GM18498 (cell line): ENCODE data around the gene PHC1.
"Not testable (repeated sequence)": the region's sequence is repeated elsewhere in the genome, so short reads cannot be mapped to it uniquely, and the experiment has no call there.

Source experiments
- ATAC-seq: cut with Tn5 transposase; IDR thresholded peaks from one replicate; pipeline ENCODE4 v1.9.1; 2021; ENCODE audit warnings: mild to moderate bottlenecking, moderate library complexity; ENCODE audit not compliant: unreplicated experiment

Gene PHC1

DNA sequence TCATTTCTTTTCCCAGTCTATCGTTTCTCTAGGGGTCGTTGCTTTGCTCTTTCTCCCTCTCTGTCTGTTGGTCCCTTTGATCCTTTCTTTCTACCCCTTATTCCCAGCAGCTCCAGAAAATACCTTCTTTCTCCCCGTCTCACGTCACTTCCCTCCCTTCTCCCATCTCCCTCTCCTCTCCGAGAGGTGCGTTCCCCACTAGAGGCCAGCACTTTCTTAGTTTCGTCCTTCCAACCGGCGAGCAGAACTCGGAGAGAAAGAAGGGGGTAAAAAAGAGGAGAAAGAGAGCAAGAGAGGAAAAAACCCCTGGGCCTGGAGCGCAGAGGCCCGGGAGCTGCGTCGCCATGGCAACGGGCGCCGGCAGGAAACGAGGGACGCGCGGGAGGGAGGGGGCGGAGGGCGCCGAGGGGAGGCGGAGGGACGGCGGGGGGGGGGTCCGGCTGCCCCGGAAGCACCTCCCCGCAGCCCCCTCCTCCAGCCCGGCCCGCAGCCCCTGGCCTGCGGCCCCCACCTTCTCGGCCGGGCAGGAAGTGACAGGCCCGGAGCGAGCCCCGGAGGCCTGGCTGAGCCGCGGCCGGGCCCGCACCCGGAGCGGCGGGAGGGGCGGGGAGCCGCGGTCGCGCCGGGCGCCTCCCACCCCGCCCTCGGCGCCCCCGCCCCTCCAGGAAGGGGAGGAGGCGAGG is at the start of gene PHC1:
Gene PHC1, plus strand, starts transcription at position 477 of the 683 bp plus-strand sequence. CDS start 3,169 bp downstream, outside the sequence.
- ATAC-seq, result peak; percentile 78

DNA sequence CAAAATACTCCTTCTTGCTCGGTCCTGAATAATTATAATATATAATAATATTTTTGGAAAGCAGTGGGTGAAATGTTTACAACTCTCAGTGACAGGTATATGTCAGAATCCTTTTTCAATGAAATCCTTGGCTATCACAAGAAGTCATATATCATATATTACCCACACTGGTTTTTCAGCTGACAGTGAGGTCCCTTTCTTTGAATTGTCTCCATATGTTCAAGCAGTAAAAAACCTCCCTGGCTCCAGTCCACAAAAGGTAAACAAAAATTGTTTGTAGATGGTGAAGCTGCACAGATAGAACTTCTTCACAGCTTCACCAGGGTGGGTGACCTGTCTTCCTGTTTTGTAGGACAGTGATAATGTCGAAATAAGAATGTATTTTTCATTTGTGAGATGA is 47.9 kb upstream of the PHC1 start:
- ATAC-seq, result no peak

DNA sequence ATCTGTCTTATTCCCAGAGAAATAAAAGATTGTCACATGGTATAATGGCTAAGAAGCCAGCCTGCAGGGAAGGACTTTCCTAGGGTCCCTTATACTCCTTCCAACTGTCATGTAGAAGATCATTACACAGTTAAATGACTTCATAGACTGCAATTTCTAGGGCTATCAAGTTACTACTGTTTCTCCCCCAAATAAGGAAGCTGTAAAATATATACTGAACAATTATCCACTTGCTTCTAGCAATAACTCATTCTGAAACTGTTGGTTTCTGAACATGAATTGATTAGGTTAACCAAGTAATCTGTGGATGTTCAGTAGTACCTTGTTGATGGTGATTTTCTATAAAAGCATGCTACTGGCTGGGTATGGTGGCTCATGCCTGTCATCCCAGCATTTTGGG is 47.3 kb upstream of the PHC1 start:
- no peak for ATAC-seq

DNA sequence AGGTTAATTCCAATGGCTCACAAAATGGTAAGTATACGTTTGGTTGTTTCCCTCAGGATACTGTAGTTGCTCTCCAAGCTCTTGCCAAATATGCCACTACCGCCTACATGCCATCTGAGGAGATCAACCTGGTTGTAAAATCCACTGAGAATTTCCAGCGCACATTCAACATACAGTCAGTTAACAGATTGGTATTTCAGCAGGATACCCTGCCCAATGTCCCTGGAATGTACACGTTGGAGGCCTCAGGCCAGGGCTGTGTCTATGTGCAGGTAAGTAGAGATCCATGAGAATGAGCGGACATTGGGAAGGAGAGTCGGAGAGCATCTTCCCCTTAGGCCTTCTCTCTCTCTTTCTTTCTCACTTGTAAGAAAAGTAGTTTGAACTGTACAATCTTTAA is 46.5 kb upstream of the PHC1 start:
- ATAC-seq, result no peak

DNA sequence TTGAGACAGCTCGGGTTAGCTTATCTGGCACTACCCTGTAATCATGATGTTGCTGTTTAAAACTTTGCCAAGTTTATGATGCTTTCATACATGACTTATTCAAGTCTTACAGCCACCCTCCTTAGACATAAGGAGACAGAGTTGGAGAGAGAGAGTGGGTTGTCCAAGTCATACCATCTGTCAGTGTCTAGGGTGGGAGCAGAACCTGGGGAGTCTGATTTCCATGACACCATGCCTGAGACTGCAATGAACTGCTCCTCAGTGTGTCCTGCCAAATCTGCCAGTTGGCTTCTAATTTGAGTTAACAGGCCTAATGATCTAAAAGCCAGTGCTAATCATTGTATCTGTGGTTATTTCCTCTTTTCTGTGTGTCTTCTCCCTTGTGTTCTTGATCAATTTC is 43.7 kb upstream of the PHC1 start:
- no peak for ATAC-seq

DNA sequence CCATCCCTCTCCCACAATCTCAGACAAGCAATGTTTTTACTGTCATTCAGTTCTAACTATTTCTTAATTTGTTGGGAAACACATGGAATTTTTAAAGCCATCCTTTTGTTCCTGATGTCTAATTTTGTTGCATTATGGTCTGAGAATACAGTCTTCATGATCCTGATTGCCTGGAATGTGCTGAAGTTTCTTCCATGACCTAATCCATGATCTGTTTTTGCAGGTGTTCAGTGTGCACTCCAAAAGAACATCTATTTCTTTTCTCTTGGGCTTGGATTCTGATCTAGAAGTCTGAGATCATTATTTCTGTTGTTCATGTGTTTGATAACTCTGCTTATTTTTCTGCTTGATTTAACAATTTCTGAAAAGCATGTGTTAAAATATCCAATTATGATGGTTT is 43.2 kb upstream of the PHC1 start:
- ATAC-seq, result no peak

DNA sequence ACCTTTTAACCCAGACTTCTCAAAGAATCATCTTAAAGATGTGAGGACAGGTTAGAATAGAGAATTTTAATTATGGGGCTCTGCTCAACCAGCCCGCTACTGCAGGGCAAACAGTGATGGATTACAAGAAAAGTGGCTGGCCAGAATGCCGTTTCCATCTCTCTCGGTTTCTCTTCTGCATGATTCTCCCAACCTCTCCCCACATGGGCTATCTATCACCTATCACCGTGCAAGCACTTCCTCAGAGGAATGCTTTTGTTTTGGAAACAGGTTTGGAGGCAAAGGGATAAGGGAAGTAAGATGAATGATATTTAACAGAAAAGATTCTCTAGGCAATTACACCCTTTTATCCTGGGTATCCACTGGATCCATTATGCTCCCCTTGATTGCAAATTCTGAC is 37.4 kb upstream of the PHC1 start:
- no peak for ATAC-seq

DNA sequence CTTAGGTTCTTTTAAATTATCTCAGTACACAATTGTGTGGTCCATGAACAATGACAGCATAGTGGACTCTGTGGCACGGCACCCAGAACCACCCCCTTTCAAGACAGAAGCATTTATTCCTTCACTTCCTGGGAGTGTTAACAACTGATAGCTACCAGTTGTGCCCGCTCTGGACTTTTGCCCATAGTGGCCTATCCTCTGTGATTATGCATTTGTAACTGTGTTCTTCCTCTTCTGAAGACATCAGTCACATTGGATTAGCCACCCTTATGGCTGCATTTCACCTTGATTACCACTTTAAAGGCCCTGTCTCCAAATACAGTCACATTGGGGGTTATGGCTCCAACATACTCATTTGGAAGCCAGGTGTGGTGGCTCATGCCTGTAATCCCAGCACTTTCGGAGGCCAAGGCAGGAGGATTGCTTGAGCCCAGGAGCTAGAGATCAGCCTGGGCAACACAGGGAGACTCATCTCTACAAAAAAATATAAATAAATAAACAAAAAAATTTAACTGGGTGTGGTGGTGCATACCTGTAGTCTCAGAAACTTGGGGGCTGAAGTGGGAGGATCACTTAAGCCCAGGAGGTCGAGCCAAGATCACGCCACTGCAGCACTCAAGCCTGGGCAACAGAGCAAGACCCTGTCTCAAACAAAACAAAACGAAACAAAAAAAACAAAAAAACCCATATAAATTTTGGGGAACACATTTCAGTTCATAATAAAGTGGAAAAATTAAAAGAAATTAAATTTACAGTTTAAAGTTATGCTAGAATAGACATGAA is 27.6 kb upstream of the PHC1 start:
- no peak for ATAC-seq

DNA sequence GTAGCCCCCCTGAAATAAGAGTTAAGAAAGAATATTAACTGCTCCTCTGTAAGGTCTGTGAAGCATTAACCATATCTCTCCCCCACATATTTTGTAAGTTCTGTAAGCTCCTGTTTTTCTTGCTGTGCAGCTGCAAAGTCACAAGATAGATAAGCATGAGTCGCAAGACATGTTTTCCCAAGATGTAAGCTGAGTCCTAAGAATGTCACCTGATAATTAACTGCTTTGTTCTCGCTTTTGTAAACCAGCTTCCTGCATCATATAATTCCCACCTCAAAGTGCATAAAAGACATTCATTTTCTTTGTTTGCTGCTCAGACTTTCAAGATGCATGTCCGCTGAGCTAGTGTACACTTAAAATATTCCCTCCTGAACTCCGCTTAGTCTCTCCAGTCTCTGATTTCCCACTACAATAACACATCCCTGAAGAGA is 27.0 kb upstream of the PHC1 start:
- no peak for ATAC-seq

DNA sequence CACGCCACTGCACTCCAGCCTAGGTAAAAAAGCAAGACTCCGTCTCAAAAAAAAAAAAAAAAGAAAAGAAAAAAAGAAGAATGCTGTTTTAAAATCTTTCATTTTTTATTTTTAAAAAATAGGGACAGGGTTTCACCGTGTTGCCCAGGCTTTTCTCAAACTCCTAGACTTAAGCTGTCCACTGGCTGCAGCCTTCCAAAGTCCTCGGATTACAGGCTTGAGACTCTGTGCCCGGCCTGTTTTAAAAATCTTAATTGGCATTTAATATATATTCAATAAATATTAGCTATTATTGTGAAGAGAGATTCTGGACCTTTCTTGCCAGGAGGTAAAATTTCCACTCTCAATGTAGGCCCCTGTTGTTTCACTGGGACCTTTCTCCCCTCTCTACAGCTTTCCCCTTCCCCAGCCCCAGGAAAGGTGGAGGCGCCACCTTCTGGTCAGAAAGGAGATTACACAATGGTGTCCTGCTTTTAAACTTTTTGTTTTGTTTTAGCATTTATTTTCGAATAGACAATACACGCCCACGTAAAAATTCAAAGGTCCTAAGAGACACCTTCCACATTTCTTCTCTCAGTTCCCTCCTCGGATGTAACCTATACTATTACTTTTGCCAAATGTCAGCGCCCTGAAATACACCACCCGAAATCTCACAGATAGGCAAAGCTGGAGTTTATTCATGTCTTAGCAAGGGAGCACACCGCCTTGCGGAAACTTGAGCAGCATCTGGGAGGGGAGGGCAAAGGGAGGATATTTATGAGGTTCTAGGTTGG is 23.8 kb upstream of the PHC1 start:
- ATAC-seq, result no peak

DNA sequence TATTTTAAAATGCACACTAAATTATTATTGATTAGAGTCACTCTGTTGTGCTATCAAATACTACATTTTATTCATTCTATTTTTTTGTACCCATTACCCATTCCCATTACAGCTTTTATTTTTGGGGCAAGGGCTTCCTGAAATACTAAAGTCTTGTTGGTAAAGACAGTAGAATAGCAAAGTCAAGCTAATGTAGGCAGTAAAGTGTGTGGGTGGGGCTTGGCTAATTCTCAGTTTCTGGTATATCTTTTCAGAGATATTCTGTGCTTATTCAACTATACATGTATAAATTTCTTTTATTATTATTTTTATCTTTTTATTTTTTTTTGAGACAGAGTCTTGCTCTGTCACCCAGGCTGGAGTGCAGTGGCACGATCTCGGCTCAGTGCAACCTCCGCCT is 22.3 kb upstream of the PHC1 start:
- no peak for ATAC-seq

DNA sequence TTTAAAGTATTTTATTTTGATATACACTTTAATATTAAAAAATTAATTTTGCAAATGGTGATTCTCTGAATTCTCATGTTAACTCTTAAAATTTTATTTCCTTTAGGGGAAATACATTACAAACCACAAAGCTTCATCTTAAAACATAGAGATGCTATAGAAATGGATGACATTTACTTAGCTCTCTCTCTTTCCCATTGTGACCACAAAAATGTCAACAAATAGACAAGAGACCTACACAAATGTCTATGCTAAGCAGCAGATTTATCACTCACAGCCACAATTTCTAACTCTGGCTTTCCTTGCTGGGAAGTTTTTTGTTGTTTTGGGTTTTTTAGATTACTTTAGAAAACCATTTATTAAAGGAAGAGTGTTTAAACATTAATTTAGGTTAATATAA is 19.9 kb upstream of the PHC1 start:
- no peak for ATAC-seq

DNA sequence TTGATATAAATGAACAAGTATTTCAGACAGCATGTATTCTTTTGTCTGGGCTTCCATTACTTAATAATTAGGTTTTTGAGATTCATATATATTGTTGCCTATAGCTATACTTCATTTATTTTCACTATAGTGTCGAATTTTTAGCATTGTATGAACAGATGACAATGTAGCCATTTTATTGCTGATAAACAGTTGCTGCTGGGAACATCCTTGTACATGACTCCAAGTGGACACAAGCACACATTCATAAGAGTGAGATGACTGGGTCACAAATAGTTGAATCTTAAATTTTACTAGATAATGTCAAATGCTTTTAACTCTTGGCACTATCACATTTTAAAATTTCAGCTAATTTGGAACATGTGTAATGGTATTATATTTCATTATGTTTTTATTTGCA is 19.3 kb upstream of the PHC1 start:
- ATAC-seq, result no peak

DNA sequence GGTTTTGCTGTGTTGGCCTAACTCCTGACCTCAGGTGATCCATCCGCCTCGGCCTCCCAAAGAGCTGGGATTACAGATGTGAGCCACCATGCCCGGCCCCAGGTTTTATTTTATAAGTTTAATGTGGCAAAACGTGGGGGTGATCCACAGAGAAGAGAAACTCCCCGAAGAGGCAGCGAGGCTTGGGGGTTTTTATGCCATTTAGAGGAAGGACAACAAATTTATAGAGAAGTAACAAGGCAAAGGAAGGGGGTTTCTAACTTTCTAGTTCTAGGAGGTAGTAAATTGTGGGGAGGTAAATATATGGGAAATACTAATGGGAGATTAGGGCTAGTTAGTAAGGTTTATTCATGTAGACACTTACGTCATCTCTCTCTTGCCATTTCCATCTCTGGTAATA is 17.2 kb upstream of the PHC1 start:
- ATAC-seq, result no peak

DNA sequence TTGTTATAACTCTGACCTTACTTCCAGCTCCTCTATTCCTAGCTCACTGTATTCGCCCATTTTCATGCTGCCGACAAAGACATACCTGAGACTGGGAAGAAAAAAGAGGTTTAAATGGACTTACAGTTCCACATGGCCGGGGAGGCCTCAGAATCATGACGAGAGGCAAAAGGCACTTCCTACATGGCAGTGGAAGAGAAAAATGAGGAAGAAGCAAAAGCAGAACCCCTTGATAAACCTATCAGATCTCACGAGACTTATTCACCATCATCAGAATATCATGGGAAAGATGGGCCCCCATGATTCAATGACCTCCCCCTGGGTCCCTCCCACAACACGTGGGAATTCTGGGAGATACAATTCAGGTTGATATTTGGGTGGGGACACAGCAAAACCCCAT is 14.5 kb upstream of the PHC1 start:
- ATAC-seq, result no peak

DNA sequence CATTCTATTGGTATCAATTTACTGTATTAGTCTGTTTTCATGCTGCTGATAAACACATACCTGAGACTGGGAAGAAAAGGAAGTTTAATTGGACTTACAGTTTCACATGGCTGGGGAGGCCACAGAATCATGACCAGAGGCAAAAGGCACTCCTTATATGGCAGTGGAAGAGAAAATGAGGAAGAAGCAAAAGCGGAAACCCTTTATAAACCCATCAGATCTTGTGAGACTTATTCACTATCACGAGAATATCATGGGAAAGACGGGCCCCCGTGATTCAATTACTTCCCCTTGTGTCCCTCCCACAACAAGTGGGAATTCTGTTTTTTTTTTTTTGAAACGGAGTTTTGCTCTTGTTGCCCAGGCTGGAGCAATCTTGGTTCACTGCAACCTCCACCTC is 11.6 kb upstream of the PHC1 start:
- not testable (repeated sequence) for ATAC-seq

DNA sequence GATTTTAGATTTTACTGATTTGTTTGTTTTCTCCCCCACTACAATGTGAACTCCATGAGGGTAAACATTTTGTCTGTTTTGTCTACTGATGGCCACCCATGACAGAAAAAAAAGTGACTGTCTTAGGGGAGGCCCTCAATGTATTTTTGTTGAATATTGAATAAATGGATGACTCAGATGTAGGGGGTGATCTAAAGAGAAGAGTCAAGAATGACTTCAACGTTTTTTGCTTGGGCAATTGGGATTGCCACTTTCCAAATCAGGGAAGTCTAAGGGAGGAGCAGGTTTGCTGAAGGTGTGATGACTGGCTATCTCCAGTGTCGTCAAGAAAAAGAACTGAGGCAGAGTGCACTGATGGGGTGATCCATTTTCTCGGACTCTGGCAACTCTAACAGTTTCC is 10.7 kb upstream of the PHC1 start:
- ATAC-seq, result no peak

DNA sequence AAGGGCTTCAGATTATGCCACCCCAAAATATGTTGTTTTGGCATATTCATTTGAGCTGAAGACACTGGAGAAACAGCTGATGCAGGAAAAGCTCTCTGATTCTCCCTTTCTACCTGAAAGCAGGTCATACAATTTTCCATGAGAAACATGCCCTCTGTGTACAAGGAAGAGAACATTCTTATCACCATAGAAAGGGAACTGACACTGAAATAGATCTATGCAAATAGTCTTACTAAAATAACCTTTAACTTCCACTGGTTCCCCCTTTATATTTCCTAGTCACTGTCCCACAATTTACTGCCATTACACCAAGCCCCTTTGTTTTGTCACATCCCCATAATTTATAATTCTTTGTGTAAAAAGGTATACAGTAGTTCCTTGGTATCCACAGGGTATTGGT is 9.6 kb upstream of the PHC1 start:
- ATAC-seq, result no peak

DNA sequence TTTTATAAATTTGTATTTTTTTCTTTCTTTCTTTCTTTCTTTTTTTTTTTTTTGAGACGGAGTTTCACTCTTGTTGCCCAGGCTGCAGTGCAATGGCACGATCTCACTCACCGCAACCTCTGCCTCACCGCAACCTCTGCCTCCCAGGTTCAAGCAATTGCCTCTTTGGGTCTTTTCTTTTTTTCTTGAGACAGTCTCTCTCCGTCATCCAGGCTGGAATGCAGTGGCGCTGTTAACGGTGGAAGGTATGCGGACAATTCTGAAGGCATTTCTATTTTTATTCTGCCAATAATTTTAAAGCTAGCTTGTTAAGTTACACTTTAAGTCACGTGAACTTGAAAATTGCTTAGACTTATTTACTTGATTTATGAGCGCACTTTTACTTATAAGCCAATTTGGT is 8.8 kb upstream of the PHC1 start:
- ATAC-seq, result no peak

DNA sequence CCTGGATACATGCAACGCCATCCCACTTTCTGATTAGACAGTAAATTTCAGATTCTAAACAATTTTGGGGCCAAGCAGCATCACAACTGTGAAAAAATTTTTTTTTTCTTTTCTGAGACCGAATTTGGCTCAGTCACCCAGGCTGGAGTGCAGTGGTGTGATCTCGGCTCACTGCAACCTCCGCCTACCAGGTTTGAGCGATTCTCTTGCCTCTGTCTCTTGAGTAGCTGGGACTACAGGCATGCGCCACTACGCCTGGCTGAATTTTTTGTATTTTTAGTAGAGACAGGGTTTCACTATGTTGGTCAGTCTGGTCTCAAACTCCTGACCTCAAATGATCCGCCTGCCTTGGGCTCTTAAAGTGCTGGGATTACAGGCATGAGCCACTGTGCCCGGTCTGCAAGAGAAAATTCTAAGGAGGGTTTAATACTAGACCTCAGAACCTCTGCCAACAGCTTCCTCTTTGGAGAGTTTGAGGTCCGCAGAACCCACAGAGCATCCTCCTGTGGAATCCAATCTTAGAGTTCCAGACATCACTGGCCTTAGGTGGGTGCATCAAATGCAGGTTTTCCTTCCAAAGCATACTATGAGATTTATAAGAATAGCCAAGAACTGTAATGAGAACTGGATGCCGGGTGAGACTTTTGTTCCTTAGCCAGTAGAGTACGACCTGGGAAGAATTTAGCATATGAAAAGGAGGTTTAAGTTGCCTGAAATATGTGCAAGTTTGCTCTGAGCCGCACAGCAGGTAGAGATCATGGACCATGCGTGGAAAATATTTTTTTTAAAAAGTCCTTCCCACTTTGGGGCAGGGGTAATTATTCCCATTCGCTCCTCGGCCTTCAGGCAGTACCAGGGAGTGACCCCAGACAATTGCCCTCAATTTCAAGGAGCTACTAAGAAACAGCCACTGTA is 7.8 kb upstream of the PHC1 start:
- no peak for ATAC-seq

DNA sequence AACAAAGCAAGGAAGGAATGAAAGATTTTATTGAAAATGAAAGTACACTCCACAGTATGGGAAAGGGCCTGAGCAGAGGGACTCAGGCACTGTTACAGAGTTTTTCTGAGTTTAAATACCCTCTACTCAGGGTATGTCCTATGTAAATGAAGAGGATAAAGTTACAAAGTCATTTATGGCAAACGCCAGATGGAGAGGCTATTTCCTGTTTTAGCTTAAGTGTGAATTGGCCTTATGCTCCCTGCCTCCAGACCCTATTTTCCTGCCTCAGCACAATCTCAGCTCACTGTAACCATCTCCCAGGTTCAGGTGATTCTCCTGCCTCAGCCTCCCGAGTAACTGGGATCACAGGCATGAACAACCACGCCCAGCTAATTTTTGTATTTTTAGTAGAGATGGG is 6.8 kb upstream of the PHC1 start:
- ATAC-seq, result no peak
